ENCODE results near the gene CALN1.

CALN1 gene

DNA sequence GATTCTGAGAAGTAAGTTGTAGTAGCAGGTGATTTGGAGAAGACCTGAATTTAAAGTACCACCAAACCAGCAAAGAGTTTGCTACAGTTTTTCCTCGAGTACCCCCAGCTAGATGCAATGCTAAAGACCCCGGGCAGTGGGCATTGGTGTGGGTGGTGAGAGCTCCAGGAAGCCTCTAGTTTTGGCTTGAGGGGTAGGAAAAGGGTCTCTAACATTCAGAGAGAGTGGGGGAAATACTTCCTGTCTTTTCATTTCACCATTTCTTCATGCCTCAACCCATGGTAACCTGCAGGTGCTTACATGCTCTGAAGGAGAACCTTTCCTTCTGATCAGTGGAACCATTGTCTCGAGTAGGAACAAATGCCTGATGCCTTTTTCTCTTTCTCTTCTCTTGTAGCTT is 352.2 kb downstream of the CALN1 start:
- TF ChIP-seq, protein P1, sequence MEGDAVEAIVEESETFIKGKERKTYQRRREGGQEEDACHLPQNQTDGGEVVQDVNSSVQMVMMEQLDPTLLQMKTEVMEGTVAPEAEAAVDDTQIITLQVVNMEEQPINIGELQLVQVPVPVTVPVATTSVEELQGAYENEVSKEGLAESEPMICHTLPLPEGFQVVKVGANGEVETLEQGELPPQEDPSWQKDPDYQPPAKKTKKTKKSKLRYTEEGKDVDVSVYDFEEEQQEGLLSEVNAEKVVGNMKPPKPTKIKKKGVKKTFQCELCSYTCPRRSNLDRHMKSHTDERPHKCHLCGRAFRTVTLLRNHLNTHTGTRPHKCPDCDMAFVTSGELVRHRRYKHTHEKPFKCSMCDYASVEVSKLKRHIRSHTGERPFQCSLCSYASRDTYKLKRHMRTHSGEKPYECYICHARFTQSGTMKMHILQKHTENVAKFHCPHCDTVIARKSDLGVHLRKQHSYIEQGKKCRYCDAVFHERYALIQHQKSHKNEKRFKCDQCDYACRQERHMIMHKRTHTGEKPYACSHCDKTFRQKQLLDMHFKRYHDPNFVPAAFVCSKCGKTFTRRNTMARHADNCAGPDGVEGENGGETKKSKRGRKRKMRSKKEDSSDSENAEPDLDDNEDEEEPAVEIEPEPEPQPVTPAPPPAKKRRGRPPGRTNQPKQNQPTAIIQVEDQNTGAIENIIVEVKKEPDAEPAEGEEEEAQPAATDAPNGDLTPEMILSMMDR (IDR thresholded peaks at IDR 0.05): no peak
- TF ChIP-seq ZFX (IDR thresholded peaks at IDR 0.05; ENCODE audit: borderline replicate concordance): no peak
- no peak overlapping the region for H3K27ac ChIP-seq

DNA sequence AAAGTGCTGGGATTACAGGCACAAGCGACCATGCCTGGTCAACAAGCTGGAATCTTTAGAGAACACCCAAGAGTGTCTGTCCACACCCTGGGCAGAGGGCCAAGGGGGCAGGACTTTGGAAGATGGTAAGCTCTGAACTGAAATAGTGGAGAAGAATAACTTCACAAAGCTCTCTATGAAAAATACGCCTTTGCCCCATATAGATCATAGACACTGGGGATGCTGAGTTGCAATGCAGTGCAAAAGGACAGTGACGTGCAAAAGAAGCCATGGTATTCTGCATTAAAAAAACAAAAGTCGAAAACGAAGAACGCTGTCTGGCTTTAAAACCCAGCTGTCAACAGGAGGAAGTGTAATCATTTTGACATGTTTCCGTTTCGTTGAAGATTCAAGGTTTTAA is 353.6 kb downstream of the CALN1 start:
- TF ChIP-seq ZFX (IDR thresholded peaks at IDR 0.05; ENCODE audit: borderline replicate concordance): no peak
- TF ChIP-seq, protein P1 (IDR thresholded peaks at IDR 0.05): no peak
- no peak overlapping the region for H3K27ac ChIP-seq

DNA sequence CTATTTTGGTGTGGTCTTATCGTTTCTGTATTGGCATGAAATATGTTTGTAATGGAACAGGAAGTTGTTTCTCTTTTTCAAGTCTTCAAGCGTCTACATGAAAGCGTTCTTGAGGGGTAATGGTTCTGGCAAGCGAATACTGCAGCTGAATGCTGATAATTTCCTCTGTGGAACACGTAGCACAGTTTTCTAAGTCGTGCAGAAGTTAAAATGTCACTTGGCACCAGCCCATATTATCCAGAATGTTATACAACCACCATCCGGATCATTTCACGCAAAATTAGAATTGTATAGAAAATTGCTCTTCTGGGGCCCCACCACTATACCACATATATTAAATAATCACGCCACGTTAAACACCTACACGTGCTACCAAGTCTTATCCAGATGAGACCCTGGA is 354.3 kb downstream of the CALN1 start:
- no peak for TF ChIP-seq ZFX (IDR thresholded peaks at IDR 0.05; ENCODE audit: borderline replicate concordance)
- TF ChIP-seq, protein P1 (IDR thresholded peaks at IDR 0.05): no peak
- no peak overlapping the region for H3K27ac ChIP-seq

DNA sequence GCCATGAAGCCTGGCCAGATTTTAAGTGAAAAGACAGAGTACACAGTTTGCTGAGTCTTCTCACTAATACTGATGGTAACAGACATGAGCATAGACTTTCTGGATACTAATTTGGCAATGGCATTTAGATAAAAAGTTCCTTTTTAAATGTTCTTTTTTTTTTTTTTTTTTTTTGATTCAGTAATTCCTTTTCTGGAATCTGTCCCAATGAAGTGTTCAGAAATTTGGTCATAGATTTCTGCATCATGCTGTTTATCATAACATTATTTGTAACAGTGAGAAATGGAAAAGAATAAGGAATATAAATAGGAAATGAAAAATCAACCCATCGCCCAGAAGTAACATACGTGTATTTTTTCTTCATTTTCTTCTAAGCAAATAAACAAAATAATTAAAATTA is 354.9 kb downstream of the CALN1 start:
- no peak for TF ChIP-seq ZFX (IDR thresholded peaks at IDR 0.05; ENCODE audit: borderline replicate concordance)
- TF ChIP-seq, protein P1 (IDR thresholded peaks at IDR 0.05): no peak
- no peak overlapping the region for H3K27ac ChIP-seq

DNA sequence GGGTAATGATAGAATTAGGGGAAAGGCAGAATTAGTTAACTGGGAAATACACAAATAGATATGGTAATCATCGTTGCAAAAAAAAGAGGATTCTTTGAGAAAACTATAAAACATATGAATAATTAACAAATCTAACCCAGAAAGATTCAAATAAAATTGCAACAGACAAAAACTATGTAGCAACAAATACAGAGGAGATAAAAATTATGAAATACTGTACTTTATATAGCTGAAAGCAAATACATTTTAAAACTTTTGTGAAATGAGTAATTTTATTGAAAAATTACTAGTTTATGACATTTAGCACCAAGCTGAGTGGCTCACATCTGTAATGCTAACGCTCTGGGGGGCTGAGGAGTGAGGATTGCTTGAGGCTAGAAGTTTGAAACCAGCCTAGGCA is 356.7 kb downstream of the CALN1 start:
- H3K27ac ChIP-seq: no peak overlapping the region
- no peak for TF ChIP-seq ZFX (IDR thresholded peaks at IDR 0.05; ENCODE audit: borderline replicate concordance)
- TF ChIP-seq, protein P1 (IDR thresholded peaks at IDR 0.05): no peak

DNA sequence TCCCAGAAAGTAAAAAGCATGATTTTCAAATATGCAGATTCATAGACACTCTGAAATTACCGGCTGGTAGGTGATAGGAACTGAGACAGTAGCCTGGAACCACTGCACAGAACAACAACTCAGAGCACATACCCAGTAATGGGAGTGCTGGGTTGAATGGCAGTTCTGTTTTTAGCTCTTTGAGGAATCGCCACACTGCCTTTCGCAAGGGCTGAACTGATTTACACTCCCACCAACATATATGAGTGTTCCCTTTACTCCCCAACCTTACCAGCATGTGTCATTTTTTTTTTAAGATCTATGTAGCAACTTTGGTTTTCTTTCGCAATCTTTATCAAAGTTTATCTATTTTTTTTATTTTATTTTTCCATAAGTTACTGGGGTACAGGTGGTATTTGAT is 358.8 kb downstream of the CALN1 start:
- TF ChIP-seq, protein P1 (IDR thresholded peaks at IDR 0.05): no peak
- no peak for TF ChIP-seq ZFX (IDR thresholded peaks at IDR 0.05; ENCODE audit: borderline replicate concordance)
- H3K27ac ChIP-seq: no peak overlapping the region

DNA sequence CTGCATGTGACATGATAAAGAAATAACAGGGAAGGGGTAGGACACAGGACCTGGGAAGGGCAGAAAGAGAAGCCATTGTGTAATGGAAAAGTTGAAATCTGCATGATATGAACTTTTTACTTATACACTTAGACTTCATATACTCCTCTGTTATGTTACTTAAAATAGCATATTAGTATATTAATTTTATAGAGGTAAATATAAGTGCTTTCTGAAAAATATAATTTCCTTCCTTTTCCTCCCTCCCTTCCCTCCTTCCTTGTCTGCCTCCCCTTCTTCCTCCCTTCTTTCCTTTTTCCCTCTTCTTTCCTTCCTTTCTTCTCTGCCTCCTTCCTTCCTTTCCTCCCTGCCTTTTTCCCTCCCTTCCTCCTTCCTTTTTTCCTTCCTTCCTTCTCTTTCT is 363.7 kb downstream of the CALN1 start:
- no peak overlapping the region for H3K27ac ChIP-seq
- TF ChIP-seq ZFX (IDR thresholded peaks at IDR 0.05; ENCODE audit: borderline replicate concordance): no peak
- TF ChIP-seq, protein P1 (IDR thresholded peaks at IDR 0.05): no peak

Data from 22Rv1 (cell line).